Peyer's patch (tissue), 4 donors: ENCODE measurements around the gene ACSL1. TPM values are rescaled to one million over a fixed set of nuclear protein-coding genes. Genes with fewer than 3 reads are reported as not detected.

Experiments used
- DNase-seq, 3 donors: peaks; one replicate each; pipeline ENCODE4 v3.0.0-alpha.2; 2017 to 2019
- H3K27ac ChIP-seq, 4 donors: fragments of 200-600 bp; sonication (generic); one replicate each; pipeline ENCODE4 v1.5.1; 2016 to 2019
- H3K27me3 ChIP-seq, 2 donors: fragments of 200-600 bp; sonication (generic); one replicate each; pipeline ENCODE4 v1.5.1; 2019
- H3K36me3 ChIP-seq, 3 donors: fragments of 200-600 bp; sonication (generic); one replicate each; pipeline ENCODE4 v1.5.1; 2016 to 2019
- H3K4me1 ChIP-seq, 4 donors: fragments of 200-600 bp; sonication (generic); one replicate each; pipeline ENCODE4 v1.5.1; 2016 to 2019
- H3K4me3 ChIP-seq, 4 donors: fragments of 200-600 bp; sonication (generic); 1 replicate in 3 of 4; 2 replicates in 1 of 4; pipeline ENCODE4 v1.5.1; 2016 to 2019; ENCODE audit warnings: mild to moderate bottlenecking in 1 of 4
- H3K9me3 ChIP-seq, 4 donors: fragments of 200-600 bp; sonication (generic); one replicate each; pipeline ENCODE4 v1.5.1; 2016 to 2019; ENCODE audit warnings: mild to moderate bottlenecking in 1 of 4
- POLR2A ChIP-seq, 2 donors: fragments of 450-650 bp; IDR thresholded peaks; one replicate each; pipeline ENCODE4 v1.5.1; 2017; ENCODE audit warnings: antibody characterized with exemption in 2 of 2, mild to moderate bottlenecking in 2 of 2, moderate library complexity in 2 of 2
- total RNA-seq, 4 donors: library from RNA; depleted of rRNA; stranded (reverse); fragments of >200 nt; gene quantifications; one replicate each; pipeline ENCODE4 v1.1.0, GENCODE V29; 2016
- TF ChIP-seq, protein P1 (sequence below), 6 experiments: fragments of 450-650 bp in 4 of 6; fragments of 200-600 bp in 2 of 6; sonication (generic) in 1 of 6; IDR thresholded peaks; one replicate each; pipeline ENCODE4 v1.5.1; 2017 to 2019; ENCODE audit warnings: antibody characterized with exemption in 6 of 6, mild to moderate bottlenecking in 3 of 6, moderate library complexity in 1 of 6

ACSL1 gene
- total RNA-seq, 4 donors from 2014 or later, result 14.9 to 23.1 (median 18.1) TPM

DNA sequence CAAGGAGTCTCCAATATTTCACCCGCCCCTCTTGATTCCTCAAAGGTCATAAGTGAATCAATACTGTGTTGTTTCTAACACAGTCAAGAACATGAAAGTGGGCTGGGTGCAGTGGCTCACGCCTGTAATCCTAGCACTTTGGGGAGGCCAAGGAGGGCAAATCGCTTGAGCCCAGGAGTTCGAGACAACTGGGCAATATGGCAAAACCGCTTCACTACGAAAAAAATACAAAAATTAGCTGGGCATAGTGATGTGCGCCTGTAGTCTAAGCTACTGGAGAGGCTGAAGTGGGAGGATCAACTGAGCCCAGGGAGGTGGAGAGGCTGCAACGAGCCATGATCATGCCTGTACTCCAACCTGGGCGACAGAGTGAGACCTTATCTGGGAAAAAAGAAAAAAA, 3.4 kb downstream of the ACSL1 start:
- Histone ChIP-seq H3K27ac (no peak overlapping the region), H3K9me3 (no peaks in the 10 kb centered on the region), H3K4me3 (no peak overlapping the region), H3K27me3 (no peaks in the 10 kb centered on the region), H3K36me3 (no peaks in the 10 kb centered on the region), H3K4me1 (peaks cover 0 to 16% (median 6%) of the 10 kb centered on the region in 4 donors)
- DNase-seq, result no peak
- TF ChIP-seq POLR2A (IDR thresholded peaks at IDR 0.05), result no peak
- TF ChIP-seq, protein P1, sequence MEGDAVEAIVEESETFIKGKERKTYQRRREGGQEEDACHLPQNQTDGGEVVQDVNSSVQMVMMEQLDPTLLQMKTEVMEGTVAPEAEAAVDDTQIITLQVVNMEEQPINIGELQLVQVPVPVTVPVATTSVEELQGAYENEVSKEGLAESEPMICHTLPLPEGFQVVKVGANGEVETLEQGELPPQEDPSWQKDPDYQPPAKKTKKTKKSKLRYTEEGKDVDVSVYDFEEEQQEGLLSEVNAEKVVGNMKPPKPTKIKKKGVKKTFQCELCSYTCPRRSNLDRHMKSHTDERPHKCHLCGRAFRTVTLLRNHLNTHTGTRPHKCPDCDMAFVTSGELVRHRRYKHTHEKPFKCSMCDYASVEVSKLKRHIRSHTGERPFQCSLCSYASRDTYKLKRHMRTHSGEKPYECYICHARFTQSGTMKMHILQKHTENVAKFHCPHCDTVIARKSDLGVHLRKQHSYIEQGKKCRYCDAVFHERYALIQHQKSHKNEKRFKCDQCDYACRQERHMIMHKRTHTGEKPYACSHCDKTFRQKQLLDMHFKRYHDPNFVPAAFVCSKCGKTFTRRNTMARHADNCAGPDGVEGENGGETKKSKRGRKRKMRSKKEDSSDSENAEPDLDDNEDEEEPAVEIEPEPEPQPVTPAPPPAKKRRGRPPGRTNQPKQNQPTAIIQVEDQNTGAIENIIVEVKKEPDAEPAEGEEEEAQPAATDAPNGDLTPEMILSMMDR (IDR thresholded peaks at IDR 0.05), result no peak

DNA sequence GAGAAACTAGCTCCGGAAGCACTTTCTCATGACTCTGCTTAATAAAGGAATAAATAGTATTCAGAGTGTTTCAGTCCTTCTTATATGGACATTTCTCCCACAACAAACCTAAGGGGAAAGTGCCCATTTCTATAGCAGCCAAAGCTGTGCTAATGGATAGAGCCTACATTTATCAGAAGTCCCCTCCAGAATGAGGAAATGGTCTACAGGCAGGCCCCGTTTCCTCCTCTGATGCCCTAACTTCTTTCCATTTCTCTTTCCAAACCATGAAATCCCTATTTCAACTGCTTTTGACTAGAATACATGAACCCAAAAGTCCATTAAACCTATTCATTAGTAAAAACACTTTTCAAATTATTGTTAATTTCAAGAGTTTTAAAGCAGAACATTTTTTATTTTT, 4.5 kb downstream of the ACSL1 start:
- Histone ChIP-seq H3K36me3 (no peaks in the 10 kb centered on the region), H3K4me3 (no peak overlapping the region), H3K4me1 (peaks cover 0 to 14% (median 5%) of the 10 kb centered on the region in 4 donors), H3K9me3 (no peaks in the 10 kb centered on the region), H3K27me3 (no peaks in the 10 kb centered on the region), H3K27ac (no peak overlapping the region)
- TF ChIP-seq, protein P1 (IDR thresholded peaks at IDR 0.05), result no peak
- no peak for TF ChIP-seq POLR2A (IDR thresholded peaks at IDR 0.05)
- DNase-seq, result no peak

DNA sequence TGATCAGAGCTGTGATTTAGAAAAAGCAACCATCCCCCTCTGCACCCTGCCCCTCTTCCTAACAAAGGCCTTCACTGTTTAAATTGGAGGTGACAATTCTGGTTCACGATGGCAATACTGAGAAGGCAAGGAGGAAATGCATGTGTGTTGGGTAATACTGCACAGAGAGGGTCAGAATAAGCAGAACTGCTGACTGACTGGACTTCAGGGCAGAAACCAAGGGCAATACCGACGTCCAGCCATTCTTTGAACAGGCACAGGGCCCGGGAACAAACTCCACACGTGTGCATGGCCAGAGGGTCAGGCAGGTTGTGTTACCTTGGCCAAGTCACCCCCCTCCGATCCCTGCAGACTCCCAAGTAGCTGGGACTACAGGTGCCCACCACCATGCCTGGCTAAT, 6.0 kb downstream of the ACSL1 start:
- Histone ChIP-seq H3K9me3 (no peaks in the 10 kb centered on the region), H3K4me1 (peaks cover 0 to 23% (median 8%) of the 10 kb centered on the region in 4 donors), H3K4me3 (no peak overlapping the region), H3K27ac (no peak overlapping the region), H3K36me3 (no peaks in the 10 kb centered on the region), H3K27me3 (no peaks in the 10 kb centered on the region)
- DNase-seq, result no peak
- TF ChIP-seq, protein P1 (IDR thresholded peaks at IDR 0.05), result no peak
- TF ChIP-seq POLR2A (IDR thresholded peaks at IDR 0.05), result no peak

DNA sequence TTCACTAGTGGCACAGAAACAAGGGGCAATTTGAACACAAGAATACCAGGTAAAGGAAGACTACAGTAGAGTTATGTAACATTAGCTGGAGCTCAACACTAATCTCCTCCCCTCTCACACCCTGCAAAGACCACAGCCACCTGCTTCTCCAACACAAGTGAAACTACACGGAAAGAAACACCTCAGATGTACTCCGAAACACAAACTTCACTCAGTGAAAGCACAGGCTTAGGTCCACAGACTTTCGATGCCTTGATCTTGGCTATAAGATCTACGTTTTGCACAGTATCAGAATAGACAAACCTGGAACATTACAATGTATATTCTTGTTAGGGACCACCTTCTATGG, 7.6 kb downstream of the ACSL1 start:
- no peaks in the 10 kb centered on the region for H3K36me3 ChIP-seq
- H3K4me1 ChIP-seq, result peaks cover 0 to 23% (median 8%) of the 10 kb centered on the region in 4 donors
- H3K27me3 ChIP-seq, result no peaks in the 10 kb centered on the region
- no peak overlapping the region for H3K4me3 ChIP-seq
- H3K27ac ChIP-seq, result peak overlapping the region in 1 of 4 donors; percentile 65
- H3K9me3 ChIP-seq, result no peaks in the 10 kb centered on the region
- no peak for TF ChIP-seq POLR2A (IDR thresholded peaks at IDR 0.05)
- TF ChIP-seq, protein P1 (IDR thresholded peaks at IDR 0.05), result no peak
- DNase-seq, result peak in 1 of 3 donors; percentile 35

DNA sequence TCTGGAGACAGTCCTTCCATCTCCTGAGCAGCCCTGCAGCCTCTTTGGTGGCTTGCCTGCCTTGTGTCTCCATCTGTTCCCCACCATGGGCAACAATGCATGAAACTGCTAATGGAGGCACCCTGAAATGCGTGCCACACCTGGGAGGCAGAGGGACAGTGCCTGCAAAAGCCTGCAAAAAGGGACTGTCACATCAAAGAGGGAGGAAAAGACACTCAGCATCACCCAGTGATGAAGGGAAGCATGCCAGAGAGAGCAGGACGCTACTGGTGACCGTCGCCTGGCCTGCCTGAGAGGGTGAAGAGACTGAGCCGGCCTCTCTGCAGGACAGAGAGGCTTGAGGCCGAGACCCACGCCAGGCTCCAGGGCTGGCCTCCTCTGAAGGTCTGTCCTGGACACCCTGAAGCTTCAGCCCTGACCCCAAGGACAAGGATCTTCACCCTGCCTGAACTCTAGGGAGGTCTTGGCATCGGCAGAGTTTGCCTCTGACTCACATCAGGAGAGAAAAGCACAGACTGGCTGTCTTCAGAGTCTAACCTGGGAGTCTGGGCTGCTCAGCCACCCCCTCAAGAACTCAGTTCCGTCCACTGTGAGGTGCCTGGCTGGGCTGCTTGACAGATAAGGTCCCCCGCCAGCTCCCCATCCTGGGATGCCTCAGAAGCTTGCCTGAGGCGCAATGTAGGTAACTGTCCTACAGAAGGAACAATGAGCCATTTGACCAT, 8.1 kb downstream of the ACSL1 start:
- Histone ChIP-seq H3K4me1 (peaks cover 0 to 23% (median 8%) of the 10 kb centered on the region in 4 donors), H3K27ac (peak overlapping the region in 1 of 4 donors; percentile 65), H3K36me3 (no peaks in the 10 kb centered on the region), H3K27me3 (no peaks in the 10 kb centered on the region), H3K9me3 (no peaks in the 10 kb centered on the region), H3K4me3 (no peak overlapping the region)
- DNase-seq, result peak in 1 of 3 donors; percentile 27
- no peak for TF ChIP-seq POLR2A (IDR thresholded peaks at IDR 0.05)
- TF ChIP-seq, protein P1 (IDR thresholded peaks at IDR 0.05), result no peak
